ENCODE data around the gene HOXD1.

Gene HOXD1

DNA sequence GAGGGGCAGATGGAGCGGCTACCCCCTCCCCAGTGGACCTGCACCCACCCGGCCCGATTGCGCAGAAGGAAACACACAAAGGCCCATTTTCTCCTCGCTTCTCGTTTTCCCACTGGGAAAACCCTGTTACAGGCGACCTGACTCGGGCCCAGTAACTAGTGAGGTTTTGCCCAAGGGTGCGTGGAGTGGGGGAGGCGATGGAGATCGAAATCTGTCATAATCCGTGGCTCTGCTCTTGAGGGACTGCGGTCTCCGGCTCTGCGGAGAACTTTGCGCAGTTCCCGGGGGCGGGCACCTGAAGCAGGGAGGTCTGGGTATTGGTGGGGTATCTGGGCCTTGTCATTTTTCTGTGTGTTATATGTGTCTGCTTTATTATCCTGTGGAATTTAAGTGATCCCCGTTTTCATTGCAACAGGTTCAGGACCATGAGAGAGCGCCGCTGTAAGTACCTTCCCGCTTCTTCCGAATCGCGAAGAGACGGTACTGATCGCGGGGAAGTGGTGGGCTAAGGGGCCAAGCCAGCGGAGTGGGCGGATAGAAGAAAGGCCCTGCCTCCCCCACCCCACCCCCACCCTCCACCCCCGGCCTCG lies 41.2 kb upstream of the HOXD1 start:
- peaks cover 50% of the 10 kb centered on the region for H3K9me3 ChIP-seq
- H3K4me3 ChIP-seq, result no peak overlapping the region
- TF ChIP-seq Cebpa-rat (IDR thresholded peaks at IDR 0.05), result no peak
- H3K9ac ChIP-seq, result no peak overlapping the region
- no peak overlapping the region for H3K27ac ChIP-seq
- peaks cover 73% of the 10 kb centered on the region for H3K27me3 ChIP-seq
- H4K20me1 ChIP-seq, result no peaks in the 10 kb centered on the region; the same call in 1 of the 2 replicates
- H3K4me2 ChIP-seq, result no peak overlapping the region
- H3K36me3 ChIP-seq, result no peaks in the 10 kb centered on the region
- no peaks in the 10 kb centered on the region for H3K4me1 ChIP-seq

DNA sequence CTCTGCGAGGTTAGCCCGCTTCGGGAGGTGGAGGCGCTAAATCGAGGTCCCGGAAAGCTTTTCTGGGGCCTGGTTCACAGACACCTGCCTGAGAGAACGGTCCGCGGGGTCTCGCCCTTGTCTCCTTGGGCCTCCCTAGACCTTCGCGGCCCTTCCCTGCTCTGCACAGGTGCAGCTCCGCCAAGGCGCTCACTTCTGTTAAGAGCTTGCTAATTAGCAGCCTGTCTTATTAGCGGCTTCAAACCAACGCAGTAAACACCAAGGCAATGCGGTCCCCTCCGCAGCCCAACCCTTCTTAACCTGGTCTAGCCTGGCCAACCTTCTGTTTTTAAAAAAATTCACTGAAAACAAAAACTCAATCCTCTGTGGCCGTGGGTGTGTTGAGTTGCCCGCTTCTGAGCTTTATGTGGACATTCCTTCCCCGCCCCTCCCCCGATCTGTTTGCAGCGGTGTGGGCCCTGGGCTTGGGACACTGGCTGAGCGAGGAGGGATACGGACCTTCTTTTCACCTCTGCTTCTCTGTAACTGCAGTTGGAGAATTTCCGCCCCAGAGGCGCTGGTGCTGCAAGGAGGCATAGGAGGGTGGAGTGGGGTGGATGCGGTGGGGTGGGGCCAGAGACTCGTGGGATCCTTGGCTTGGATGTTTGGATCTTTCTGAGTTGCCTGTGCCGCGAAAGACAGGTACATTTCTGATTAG lies 40.5 kb upstream of the HOXD1 start:
- H4K20me1 ChIP-seq, result no peaks in the 10 kb centered on the region; the same call in 1 of the 2 replicates
- no peak overlapping the region for H3K4me2 ChIP-seq
- no peaks in the 10 kb centered on the region for H3K36me3 ChIP-seq
- H3K27ac ChIP-seq, result no peak overlapping the region
- peaks cover 56% of the 10 kb centered on the region for H3K9me3 ChIP-seq
- H3K9ac ChIP-seq, result no peak overlapping the region
- H3K27me3 ChIP-seq, result peaks cover 79% of the 10 kb centered on the region
- no peak overlapping the region for H3K4me3 ChIP-seq
- TF ChIP-seq Cebpa-rat (IDR thresholded peaks at IDR 0.05), result no peak
- no peaks in the 10 kb centered on the region for H3K4me1 ChIP-seq

DNA sequence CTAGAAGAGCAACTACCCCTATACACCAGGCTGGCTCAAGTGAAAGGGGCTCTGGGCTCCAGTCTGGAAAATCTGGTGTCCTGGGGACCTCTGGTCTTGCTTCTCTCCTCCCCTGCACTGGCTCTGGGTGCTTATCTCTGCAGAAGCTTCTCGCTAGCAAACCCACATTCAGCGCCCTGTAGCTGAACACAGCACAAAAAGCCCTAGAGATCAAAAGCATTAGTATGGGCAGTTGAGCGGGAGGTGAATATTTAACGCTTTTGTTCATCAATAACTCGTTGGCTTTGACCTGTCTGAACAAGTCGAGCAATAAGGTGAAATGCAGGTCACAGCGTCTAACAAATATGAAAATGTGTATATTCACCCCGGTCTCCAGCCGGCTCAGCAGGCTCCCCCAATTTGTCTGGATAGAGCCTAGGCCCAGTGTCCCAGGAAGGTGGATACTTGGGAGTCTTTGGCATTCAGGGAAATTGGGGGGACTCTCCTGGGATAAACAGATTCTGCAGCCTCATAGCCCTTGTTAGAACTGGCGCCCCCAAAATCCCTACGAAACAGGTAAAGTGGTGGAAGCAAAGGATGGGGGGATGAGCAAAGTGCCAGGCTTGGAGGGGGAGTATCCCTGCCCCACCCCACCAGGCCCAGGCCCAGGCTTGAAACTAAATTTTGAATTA lies 39.6 kb upstream of the HOXD1 start:
- H3K9ac ChIP-seq, result no peak overlapping the region
- H3K4me1 ChIP-seq, result no peaks in the 10 kb centered on the region
- H3K4me2 ChIP-seq, result no peak overlapping the region
- H3K27ac ChIP-seq, result no peak overlapping the region
- H3K27me3 ChIP-seq, result peaks cover 85% of the 10 kb centered on the region
- H3K4me3 ChIP-seq, result no peak overlapping the region; the same call in 1 of the 2 replicates
- H4K20me1 ChIP-seq, result no peaks in the 10 kb centered on the region; the same call in 1 of the 2 replicates
- no peaks in the 10 kb centered on the region for H3K36me3 ChIP-seq
- H3K9me3 ChIP-seq, result peaks cover 61% of the 10 kb centered on the region
- no peak for TF ChIP-seq Cebpa-rat (IDR thresholded peaks at IDR 0.05)

DNA sequence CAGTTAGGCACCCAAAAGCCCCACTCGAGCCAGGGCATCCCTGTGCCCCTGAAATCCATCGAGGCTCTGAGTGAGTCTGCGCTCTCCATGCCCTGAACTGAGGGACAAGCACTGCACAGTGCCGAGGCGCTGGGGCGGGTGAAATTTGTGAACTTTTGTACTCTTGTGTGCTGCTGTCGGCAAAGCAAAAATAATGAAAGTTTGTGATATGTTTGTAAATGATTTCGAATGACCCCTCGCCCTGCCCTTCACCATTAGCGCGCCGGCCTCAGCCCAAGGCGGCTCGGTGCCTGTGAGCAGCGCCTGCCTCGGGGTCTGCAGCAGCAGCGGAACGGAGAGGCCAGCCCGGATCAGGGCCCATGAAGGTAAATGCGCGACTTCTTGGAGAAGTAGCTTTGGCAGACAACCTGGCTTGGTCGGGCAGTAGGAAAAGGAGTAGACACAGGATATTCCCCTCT lies 39.0 kb upstream of the HOXD1 start:
- Histone ChIP-seq H3K27me3 (peaks cover 91% of the 10 kb centered on the region), H3K36me3 (no peaks in the 10 kb centered on the region), H3K4me2 (no peak overlapping the region), H3K9me3 (peaks cover 61% of the 10 kb centered on the region), H3K27ac (no peak overlapping the region), H3K4me1 (no peaks in the 10 kb centered on the region), H3K9ac (no peak overlapping the region), H4K20me1 (no peaks in the 10 kb centered on the region; the same call in 1 of the 2 replicates), H3K4me3 (no peak overlapping the region; the same call in 1 of the 2 replicates)
- no peak for TF ChIP-seq Cebpa-rat (IDR thresholded peaks at IDR 0.05)

DNA sequence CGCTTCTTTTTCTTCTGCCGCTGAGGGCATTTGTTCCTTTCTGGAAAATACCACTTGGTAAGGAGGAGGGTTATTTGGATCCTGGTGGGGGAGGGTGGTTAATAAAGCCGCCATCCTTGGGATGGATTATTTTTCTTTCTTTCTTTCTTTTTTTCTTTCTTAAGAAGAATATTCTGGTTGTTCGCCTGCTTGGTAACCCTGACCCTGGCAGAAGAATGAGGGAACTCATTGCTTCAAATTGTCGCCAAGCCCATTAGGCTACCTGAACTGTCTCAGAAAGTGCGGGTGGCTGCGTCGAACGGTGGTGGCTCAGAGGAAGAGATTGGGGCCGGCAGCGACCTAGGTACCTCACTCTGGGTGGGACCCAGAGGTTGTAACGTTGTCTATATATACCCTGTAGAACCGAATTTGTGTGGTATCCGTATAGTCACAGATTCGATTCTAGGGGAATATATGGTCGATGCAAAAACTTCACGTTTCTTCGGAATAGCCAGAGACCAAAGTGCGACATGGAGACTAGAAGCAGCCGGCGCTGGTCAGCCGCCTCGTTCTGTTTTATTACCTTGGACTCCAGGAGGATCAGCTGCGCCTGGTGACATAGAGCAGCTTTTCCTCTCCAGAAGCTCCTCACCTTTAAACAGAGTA lies 38.4 kb upstream of the HOXD1 start:
- Histone ChIP-seq H3K27me3 (peaks cover 96% of the 10 kb centered on the region), H3K36me3 (no peaks in the 10 kb centered on the region), H3K4me1 (no peaks in the 10 kb centered on the region), H4K20me1 (no peaks in the 10 kb centered on the region; the same call in 1 of the 2 replicates), H3K9me3 (peaks cover 61% of the 10 kb centered on the region), H3K27ac (no peak overlapping the region), H3K4me3 (no peak overlapping the region), H3K9ac (no peak overlapping the region), H3K4me2 (no peak overlapping the region)
- TF ChIP-seq Cebpa-rat (IDR thresholded peaks at IDR 0.05), result no peak

DNA sequence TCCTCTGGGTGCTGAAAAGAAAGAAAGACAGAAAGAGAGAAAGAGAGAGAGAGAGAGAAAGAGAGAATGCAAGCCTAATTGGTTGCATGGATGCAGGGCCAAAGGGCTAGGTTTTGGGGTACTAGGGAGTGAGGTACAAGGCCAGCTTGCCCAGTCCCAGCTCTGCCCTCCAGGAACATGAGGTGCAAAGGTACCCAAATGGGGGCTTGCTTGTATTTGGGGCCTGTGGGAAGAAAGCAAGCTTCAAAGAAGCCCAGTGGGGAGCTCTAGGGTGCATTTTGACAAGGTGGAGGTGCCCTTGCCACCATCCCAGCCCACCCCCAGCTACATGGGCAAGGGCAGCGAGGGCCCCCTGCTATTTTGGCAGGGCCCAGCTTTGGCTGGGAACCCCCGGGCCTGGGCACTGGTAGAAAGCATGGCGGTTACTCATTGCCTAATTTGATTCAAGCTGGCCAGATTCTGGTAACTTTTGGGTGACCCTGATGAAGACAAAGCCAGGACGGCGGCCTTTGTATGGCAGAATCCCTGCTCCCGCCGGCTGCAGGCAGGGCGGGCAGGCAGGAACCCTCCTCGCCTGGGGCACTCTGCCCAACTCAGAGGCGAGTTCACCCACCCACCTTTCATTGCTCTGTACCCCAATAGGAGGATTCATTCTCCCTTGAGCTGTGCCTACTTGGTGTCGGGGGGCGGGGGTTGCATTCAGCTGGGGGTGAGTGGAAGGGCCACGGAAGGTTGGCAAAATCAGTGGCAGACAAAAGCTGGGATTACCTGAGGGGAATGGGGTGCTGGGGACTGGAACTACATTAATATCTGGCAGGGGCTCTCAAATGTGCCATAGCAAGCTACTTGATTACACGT lies 37.7 kb upstream of the HOXD1 start:
- no peaks in the 10 kb centered on the region; the same call in 1 of the 2 replicates for H4K20me1 ChIP-seq
- no peak overlapping the region for H3K27ac ChIP-seq
- no peaks in the 10 kb centered on the region for H3K4me1 ChIP-seq
- no peak overlapping the region for H3K4me2 ChIP-seq
- H3K9ac ChIP-seq, result no peak overlapping the region
- H3K4me3 ChIP-seq, result no peak overlapping the region
- no peaks in the 10 kb centered on the region for H3K36me3 ChIP-seq
- H3K27me3 ChIP-seq, result peaks cover 99% of the 10 kb centered on the region
- no peak for TF ChIP-seq Cebpa-rat (IDR thresholded peaks at IDR 0.05)
- peaks cover 61% of the 10 kb centered on the region for H3K9me3 ChIP-seq

DNA sequence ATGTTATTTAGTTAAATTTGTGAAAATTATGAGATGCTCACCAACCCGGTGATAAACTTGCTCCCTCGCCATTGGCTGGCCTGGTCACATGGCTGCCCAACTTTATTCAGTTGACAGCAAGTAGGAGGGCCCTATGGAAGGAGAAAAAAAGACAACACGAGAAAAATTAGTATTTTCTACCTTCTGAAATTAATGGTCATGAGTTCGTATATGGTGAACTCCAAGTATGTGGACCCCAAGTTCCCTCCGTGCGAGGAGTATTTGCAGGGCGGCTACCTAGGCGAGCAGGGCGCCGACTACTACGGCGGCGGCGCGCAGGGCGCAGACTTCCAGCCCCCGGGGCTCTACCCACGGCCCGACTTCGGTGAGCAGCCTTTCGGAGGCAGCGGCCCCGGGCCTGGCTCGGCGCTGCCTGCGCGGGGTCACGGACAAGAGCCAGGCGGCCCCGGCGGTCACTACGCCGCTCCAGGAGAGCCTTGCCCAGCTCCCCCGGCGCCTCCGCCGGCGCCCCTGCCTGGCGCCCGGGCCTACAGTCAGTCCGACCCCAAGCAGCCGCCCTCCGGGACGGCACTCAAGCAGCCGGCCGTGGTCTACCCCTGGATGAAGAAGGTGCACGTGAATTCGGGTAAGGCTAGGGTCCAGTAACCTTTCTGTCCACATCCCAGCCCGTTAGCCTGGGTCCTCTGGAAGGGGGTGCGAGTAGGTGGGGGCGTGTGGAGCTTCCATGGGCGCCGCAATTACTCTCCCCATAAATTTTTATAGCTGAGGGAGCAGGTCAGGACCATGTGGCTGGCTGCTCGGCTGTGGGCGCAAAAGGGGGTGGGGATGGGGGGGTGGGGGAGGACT lies 36.8 kb upstream of the HOXD1 start, which contains the start of gene HOXD4:
Gene HOXD4, plus strand, starts transcription at position 109 of the 846 bp plus-strand sequence. Its CDS starts 84 bp downstream, at position 193.
- H3K27me3 ChIP-seq, result peaks cover 99% of the 10 kb centered on the region
- no peak within 1 kb of the TSS for H3K9ac ChIP-seq
- no peak for TF ChIP-seq Cebpa-rat (IDR thresholded peaks at IDR 0.05)

More for the DNA sequence above, 36.8 kb upstream of the HOXD1 start, which contains the start of gene HOXD4:
- no peaks in the 10 kb centered on the region; the same call in 1 of the 2 replicates for H4K20me1 ChIP-seq
- H3K4me3 ChIP-seq, result peak within 1 kb of the TSS; percentile 22; the same call in 1 of the 2 replicates
- H3K27ac ChIP-seq, result no peak within 1 kb of the TSS
- no peak within 1 kb of the TSS for H3K4me2 ChIP-seq
- no peaks in the 10 kb centered on the region for H3K4me1 ChIP-seq
- H3K36me3 ChIP-seq, result no peaks in the 10 kb centered on the region
- peaks cover 68% of the 10 kb centered on the region for H3K9me3 ChIP-seq
